ENCODE results near the gene AFM.

The AFM gene

GRCh38 chr4:73481358-73481757, at the start of gene AFM:
Gene AFM (plus strand): TSS chr4:73481745. CDS start chr4:73481776, 31 bp downstream.
- intact Hi-C loops (cut with DNase I): no loop called here
- no peak for DNase-seq

- no peak for DNase-seq
- intact Hi-C loops (cut with DNase I): loop anchor here (10.0 kb wide), 1 partner anchor 87 kb away; no protein-coding TSS in a partner anchor
Observed at GRCh38 chr4:73431813-73432168, 49.8 kb upstream of the AFM start.

GRCh38 chr4:73432169-73433000, 49.2 kb upstream of the AFM start:
- no peak for DNase-seq
- intact Hi-C loops (cut with DNase I): loop anchor here (10.0 kb wide), 1 partner anchor 88 kb away; no protein-coding TSS in a partner anchor

GRCh38 chr4:73433140-73433539, 48.4 kb upstream of the AFM start:
- no peak for DNase-seq
- intact Hi-C loops (cut with DNase I): loop anchor here (10.0 kb wide), 1 partner anchor 88 kb away; no protein-coding TSS in a partner anchor

- DNase-seq: no peak
- intact Hi-C loops (cut with DNase I): loop anchor here (10.0 kb wide), 1 partner anchor 90 kb away; no protein-coding TSS in a partner anchor
Observed at GRCh38 chr4:73434311-73434710, 47.2 kb upstream of the AFM start.

- intact Hi-C loops (cut with DNase I): loop anchor here (10.0 kb wide), 1 partner anchor 91 kb away; no protein-coding TSS in a partner anchor
- DNase-seq: no peak
Observed at GRCh38 chr4:73435984-73436383, 45.6 kb upstream of the AFM start, which contains the start of gene AFP. Gene AFP (plus strand): TSS chr4:73436221. CDS start chr4:73436263, 42 bp downstream.

- intact Hi-C loops (cut with DNase I): loop anchor here (10.0 kb wide), 1 partner anchor 92 kb away; no protein-coding TSS in a partner anchor
- DNase-seq: no peak
Observed at GRCh38 chr4:73436674-73437557, 44.6 kb upstream of the AFM start.

- intact Hi-C loops (cut with DNase I): loop anchor here (10.0 kb wide), 1 partner anchor 93 kb away; no protein-coding TSS in a partner anchor
Observed at GRCh38 chr4:73437558-73437956, 44.0 kb upstream of the AFM start.

GRCh38 chr4:73438048-73438447, 43.5 kb upstream of the AFM start:
- no peak for DNase-seq
- intact Hi-C loops (cut with DNase I): loop anchor here (10.0 kb wide), 1 partner anchor 93 kb away; no protein-coding TSS in a partner anchor

More at GRCh38 chr4:73437558-73437956, 44.0 kb upstream of the AFM start:
- no peak for DNase-seq

GRCh38 chr4:73438582-73439215, 42.8 kb upstream of the AFM start:
- intact Hi-C loops (cut with DNase I): loop anchor here (10.0 kb wide), 1 partner anchor 94 kb away; no protein-coding TSS in a partner anchor
- no peak for DNase-seq

- no peak for DNase-seq
- intact Hi-C loops (cut with DNase I): loop anchor here (10.0 kb wide), 1 partner anchor 95 kb away; no protein-coding TSS in a partner anchor
Observed at GRCh38 chr4:73439445-73439844, 42.1 kb upstream of the AFM start.

- no peak for DNase-seq
- intact Hi-C loops (cut with DNase I): loop anchor here (10.0 kb wide), 1 partner anchor 95 kb away; no protein-coding TSS in a partner anchor
Observed at GRCh38 chr4:73439991-73440390, 41.6 kb upstream of the AFM start.

GRCh38 chr4:73440653-73441052, 40.9 kb upstream of the AFM start:
- intact Hi-C loops (cut with DNase I): no loop called here
- no peak for DNase-seq

- intact Hi-C loops (cut with DNase I): no loop called here
- no peak for DNase-seq
Observed at GRCh38 chr4:73442275-73442674, 39.3 kb upstream of the AFM start.

- DNase-seq: no peak
- intact Hi-C loops (cut with DNase I): no loop called here
Observed at GRCh38 chr4:73443224-73443623, 38.3 kb upstream of the AFM start.

GRCh38 chr4:73445383-73446335, 35.9 kb upstream of the AFM start:
- DNase-seq: peak in 1 of 42 donors; percentile 7
- intact Hi-C loops (cut with DNase I): no loop called here

GRCh38 chr4:73446336-73446938, 35.1 kb upstream of the AFM start:
- intact Hi-C loops (cut with DNase I): no loop called here
- peak in 8 of 42 donors; percentile 18 to 52 (median 30) for DNase-seq
